Omental fat pad (tissue), 4 donors: ENCODE measurements around the gene MCHR2. TPM values are rescaled to one million over a fixed set of nuclear protein-coding genes. Genes with fewer than 3 reads are reported as not detected.

ENCODE experiments used
- ATAC-seq: fragments of 150-250 bp; one replicate; pipeline ENCODE4 v1.9.1; 2016; ENCODE audit warnings: mild to moderate bottlenecking, moderate library complexity; ENCODE audit not compliant: low FRiP score
- DNase-seq: peaks from one replicate; pipeline ENCODE4 v3.0.0-alpha.2; 2019; ENCODE audit warnings: low spot score
- CTCF ChIP-seq, 3 donors: fragments of 450-650 bp; IDR thresholded peaks; one replicate each; pipeline ENCODE4 v1.5.1; 2016 to 2017; ENCODE audit warnings: antibody characterized with exemption in 3 of 3, mild to moderate bottlenecking in 3 of 3, moderate library complexity in 2 of 3
- total RNA-seq, 4 donors: library from RNA; depleted of rRNA; stranded (reverse); fragments of >200 nt; gene quantifications; one replicate each; pipeline ENCODE4 v1.1.0, GENCODE V29; 2016

The MCHR2 gene
- total RNA-seq, 4 donors from 2014 or later = not detected

DNA sequence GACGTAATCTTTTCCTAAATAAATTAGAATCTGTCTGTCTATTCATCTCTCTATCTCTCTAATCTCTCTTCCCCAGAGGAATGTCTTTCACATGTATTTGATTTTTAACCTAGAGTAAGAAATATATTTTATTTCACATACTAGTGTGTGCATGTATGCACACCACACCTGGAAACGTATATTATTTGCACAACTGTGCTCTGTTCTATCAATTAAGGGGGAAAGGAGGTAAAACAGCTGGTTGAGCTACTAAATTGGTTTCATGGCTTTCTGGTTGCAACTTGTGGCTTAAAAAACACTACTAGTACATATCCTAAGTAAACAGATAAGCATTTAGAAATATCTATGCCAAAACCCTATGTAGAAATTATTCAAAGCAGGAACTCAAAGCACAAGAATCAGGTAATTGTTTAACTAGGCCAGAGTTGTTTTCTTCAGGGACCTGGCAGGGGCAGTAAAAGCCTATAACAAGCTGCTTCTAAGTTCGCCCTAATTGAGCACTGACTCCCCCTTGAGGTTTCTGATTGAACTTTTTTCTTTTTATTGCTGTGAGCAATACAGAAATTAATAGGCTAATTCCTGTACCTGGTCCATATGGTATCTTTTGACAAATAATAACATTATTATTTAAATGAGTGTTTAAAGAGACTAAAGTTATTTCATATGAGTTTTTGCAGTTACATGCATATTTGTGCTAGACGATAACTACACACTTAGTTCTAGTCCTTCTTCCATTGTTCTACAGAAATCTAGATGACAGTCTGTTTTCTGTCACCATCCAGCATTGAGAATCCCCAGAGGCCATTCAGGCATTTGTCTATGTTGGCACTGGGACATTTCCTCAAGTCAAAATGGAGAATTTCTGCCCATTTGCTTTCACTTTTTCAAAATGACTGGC is 88.6 kb downstream of the MCHR2 start:
- no peak for TF ChIP-seq CTCF (IDR thresholded peaks at IDR 0.05)
- ATAC-seq (peak; percentile 83), DNase-seq (no peak)

GRCh38 chr6:99901596-99902384 is 92.2 kb downstream of the MCHR2 start:
- ATAC-seq (no peak), DNase-seq (no peak)
- TF ChIP-seq CTCF (IDR thresholded peaks at IDR 0.05) = no peak

GRCh38 chr6:99894815-99895214 is 99.2 kb downstream of the MCHR2 start:
- TF ChIP-seq CTCF (IDR thresholded peaks at IDR 0.05) = no peak
- ATAC-seq = no peak

GRCh38 chr6:99887066-99887465 is 107.0 kb downstream of the MCHR2 start:
- no peak for TF ChIP-seq CTCF (IDR thresholded peaks at IDR 0.05)
- no peak for DNase-seq
- no peak for ATAC-seq

More at GRCh38 chr6:99894815-99895214, 99.2 kb downstream of the MCHR2 start:
- DNase-seq = no peak

GRCh38 chr6:99885051-99885450 is 109.0 kb downstream of the MCHR2 start:
- ATAC-seq = no peak
- DNase-seq = no peak
- no peak for TF ChIP-seq CTCF (IDR thresholded peaks at IDR 0.05)

GRCh38 chr6:99882128-99882702 is 111.8 kb downstream of the MCHR2 start:
- no peak for DNase-seq
- ATAC-seq = no peak
- no peak for TF ChIP-seq CTCF (IDR thresholded peaks at IDR 0.05)
